IPS-NIHi7 (cell line): ENCODE results near the gene PIEZO2.
A peak's percentile ranks its signal among the peaks of the same experiment; 100 is the strongest.
"Not testable (repeated sequence)": the region's sequence is repeated elsewhere in the genome, so short reads cannot be mapped to it uniquely, and the experiment has no call there.

Experiments used
- DNase-seq: peaks from one replicate; pipeline ENCODE4 v3.0.0; 2012; ENCODE audit warnings: mixed read lengths; ENCODE audit errors: extremely low spot score

The PIEZO2 gene

DNA sequence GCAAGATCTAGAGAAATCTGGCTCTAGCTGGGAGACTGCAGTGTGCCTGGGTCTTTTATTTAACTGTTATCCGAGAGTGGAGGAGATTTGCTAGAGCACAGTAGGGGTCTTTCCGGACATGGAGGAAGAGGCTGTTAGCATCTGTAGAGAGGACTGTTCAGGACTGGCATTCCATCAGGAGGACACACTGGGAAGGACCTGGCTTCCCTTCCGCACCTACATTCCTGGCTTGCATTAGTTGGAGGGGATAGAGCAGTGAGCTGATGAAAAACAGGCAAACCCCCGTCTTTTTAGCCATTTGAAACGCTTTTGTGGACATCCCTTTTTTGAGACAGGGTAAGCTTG is 874 bp upstream of the PIEZO2 start:
- peak; percentile 57 for DNase-seq

DNA sequence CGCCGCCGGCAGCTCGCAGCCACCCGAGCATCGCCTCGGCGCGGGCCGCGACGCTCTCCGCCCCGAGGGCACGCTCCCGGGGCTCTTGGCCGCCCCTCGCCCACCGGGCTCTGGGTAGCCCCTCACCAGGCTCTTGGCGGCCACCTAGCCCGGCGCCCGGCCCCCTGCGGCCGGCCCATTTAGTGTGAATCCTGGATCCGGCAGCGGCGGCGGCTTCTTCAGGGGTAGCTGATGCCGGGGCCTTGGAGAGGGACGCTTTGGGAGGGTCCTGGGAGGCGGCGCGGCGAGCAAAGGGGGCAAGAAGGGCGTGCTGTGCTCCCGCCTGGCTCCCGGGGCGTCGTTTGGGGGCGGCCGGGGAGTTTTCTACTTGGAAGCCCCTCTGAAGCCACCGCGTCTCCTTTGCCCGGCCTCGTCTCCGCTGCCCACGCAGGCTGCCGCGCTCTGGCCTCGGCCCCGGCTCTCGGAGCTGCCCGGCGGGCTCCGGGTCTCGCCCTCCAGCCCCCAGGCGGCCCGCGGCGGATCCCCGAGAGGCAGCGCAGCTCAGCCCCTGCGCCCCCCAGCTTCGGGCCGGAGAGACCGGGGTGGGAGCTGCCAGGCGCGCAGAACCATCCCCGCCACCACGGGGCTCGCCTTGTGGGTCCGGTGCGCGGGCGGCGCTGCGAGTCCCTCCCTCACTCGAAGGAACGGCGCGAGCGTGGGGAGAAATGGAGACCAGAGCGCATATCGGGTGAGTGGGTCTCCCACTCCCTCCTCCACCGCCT is 509 bp downstream of the PIEZO2 start:
- DNase-seq = peak; percentile 19

DNA sequence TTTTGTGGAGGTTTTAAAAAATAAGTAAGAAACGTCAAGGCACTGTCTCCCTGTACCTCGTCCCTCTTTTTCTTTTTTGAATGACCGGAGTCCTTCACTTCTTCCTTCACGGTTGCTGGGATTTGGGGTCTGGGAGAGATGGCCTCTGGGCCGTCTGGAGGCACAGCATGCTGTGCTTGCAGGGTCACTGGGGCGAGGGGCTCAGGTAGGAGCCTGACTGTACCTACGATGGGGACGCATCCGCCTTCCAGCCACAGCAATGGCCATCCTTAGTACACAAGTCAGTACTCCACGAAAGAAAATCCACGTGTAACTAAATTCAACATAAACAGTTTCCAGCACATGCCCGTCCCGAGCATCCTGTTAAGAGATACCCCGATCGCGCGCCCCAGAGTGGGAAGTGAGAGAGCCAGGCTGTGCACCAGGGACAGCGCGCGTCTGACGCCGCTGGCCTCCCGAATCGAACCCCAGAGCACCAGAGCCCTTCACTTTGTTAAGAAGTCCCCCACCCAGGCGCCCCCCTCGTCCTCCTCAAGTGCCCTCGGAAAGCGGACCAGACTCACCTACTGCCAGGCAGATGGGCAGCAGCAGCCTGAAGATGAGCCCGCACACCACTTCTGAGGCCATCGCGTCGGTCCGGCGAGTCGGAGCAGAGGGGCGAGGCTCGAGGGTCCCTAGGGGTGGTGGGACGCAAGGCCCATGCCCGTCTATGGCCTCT is 1.2 kb downstream of the PIEZO2 start:
- no peak for DNase-seq

DNA sequence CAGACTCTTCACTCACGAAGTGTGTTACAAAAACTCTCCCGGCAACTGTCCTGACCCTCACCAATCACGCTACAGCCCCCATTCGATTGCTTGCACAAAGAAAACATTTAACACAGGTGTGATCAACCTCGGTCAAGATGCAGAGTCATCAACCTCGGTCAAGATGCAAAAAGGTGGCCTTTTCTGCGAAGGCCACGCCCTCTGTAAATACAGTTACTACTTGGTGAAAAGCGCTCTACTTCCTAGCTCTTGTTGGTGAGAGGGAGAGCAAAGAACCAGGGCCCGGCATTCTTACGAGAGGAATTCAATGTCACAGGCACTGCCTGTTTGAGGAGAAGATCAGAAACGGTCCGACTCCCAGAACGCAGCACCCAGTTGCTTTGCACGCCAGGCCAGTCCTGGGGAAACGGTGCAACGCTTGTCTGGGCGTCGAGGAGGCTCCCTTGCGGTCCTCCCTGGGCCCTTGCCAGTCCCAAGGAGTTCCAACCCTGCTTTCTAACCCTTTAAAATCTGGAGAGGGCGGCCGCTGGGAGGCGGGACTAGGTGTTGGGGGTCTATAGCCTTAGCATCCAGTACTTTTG is 1.9 kb downstream of the PIEZO2 start:
- DNase-seq = peak; percentile 27

DNA sequence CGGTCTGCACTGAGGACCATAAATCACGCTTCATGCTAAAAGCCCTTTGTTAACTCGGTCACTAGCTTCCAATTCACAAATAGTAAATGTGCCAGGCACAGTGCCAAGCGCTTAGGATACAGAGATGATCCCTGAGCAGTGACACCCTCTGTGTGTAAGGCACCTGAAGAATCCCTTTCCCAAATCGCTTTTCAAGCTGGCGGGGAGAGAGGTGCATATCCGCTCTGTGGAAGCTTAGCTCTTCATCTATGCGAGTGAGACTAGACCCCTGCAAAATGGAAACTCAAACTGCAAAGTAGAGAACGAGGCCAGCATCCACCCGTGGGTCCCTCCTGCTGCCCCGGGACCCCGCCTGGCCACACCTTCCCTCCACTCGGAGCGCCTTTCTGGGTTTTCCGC is 2.4 kb downstream of the PIEZO2 start:
- no peak for DNase-seq

DNA sequence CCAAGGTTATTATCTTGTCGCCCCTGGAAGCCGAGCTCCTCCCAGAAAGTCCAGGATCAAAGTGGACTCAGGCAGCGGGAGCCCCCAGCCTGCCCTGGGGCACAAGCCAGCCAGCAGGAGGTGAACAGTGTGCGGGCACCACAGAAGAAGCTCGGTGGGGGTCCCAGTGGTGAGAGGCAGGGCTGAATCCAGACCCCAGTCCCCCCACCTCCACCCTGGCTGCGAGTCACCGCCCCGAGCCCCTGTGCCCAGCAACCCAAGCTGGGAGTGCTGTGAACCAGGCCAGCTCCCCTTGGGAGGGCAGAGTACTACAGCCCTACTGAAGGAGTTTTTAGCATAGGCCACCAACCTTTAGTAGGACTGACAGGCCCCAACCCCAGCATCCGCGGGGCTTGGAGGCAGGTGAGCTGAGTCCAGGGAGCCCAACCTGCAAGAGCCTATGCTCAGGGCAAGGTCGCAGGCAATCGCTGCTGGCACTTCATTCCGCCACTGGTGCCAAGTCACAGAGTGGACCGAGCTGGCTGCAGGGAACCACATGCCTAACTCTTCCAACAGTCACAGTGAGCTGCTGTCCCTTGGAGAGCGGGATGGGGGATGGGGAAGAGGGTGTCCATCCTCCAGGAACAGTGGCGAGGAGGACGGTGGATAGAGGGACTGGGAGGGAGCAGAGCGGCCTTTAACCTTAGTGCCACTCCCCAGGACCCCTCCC is 3.0 kb downstream of the PIEZO2 start:
- DNase-seq = peak; percentile 32

DNA sequence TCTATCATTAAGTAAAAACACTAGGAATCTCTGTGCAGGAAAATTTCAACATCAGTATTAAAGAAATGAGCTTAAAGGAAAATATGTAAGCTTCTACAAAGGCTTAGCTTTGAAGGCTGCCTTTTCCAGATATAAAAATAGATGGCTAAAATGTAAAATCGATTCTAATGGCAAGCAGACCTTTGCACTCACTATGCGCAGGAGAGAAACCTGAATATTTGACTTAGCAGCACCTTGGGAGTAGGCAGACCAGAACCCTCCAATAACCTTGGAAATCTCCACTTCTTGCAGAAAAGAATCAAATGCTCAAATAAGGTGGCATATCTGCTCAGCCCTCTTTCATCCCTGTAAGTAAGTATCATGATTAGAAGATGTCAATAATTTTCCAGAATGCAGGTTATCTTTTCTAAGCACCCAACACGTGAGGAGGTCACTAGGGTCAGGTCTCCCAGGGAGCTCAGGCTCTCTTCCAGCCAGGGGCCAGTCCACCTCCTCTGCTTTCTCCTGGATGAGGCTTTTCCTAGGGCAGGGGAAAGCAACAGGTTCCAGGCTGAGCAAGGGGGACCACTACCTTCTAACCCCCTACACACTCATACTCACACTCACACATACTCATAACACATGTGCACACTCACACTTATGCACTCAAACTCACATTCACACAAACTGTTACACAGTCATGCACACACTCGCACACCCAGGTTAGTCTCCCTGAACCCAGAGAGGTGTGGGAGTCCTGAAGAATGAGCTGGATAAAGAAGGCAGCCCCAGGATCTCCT is 3.8 kb downstream of the PIEZO2 start:
- no peak for DNase-seq

DNA sequence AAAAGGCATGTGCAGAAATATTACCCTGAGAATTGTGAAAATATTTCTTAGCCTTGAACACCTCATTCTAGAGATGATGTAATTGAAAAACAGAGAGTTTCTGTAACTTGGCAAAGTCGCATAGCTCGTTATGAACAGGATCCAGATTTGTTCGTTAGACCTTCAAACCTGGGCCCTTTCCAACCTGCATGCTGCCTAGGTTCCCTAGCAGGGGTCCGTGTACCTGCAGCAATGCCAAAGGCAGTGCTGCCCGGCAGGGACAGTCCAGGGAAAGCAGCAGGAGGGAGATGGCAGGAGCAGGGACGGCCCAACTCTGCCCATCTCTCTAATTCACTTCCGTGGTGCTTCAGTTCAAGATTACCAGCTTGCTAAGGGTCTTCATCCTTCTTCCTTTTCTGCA is 12.0 kb downstream of the PIEZO2 start:
- no peak for DNase-seq

DNA sequence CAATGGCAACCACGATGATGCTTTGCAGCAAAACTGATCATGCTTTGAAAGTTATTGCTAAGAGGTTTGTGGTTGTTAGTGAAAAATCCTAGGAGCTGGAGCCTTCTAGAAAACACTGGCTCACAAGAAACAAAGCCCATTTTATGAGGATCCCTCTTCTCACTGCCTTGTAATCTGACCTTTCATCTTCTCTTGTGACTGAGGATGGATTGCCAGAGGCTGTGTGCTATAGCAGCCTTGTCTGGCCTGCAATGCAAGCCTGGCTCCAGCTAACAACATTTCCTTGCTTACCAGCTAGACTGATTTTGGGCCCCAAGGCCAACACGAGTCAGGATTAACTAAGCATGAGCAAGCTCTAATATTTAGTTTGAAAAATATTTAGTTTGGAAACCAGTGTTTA is 13.1 kb downstream of the PIEZO2 start:
- no peak for DNase-seq

DNA sequence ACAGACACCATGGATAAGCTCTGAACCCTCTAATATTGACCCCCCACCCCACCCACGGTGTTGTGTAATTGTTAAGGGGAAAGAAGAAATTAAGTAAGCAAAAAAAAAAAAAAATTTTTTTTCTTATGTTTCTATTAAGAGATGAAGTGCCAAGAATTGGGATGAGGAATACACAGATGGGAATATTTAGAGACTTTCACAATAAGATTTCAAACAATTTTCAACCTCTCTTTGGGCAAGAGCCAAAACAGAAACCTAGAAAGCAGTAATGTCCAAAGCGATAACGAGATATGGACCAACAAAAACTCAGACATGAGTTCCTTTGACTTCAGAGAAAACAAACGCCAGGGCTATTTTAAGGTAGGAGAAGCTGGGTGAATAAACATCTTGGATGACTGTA is 14.4 kb downstream of the PIEZO2 start:
- no peak for DNase-seq

DNA sequence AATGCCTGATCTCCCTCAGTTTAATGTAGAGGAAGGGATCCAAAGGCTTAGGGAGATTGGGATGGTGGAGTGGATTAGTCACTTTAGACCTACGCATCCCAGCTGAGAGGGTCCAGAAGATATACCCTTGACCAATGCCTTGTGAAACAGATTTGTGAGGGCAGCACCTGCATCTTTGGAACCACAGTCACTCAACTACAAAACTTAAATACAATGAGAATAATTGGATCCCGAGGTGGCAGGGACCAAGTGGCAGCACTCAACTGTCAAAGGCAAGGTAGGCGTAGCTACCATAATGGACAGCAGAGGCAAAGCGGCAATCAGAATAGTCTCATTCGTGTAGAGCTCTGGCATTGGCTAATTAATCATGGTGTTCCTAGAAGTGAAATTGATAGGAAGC is 20.3 kb downstream of the PIEZO2 start:
- not testable (repeated sequence) for DNase-seq

DNA sequence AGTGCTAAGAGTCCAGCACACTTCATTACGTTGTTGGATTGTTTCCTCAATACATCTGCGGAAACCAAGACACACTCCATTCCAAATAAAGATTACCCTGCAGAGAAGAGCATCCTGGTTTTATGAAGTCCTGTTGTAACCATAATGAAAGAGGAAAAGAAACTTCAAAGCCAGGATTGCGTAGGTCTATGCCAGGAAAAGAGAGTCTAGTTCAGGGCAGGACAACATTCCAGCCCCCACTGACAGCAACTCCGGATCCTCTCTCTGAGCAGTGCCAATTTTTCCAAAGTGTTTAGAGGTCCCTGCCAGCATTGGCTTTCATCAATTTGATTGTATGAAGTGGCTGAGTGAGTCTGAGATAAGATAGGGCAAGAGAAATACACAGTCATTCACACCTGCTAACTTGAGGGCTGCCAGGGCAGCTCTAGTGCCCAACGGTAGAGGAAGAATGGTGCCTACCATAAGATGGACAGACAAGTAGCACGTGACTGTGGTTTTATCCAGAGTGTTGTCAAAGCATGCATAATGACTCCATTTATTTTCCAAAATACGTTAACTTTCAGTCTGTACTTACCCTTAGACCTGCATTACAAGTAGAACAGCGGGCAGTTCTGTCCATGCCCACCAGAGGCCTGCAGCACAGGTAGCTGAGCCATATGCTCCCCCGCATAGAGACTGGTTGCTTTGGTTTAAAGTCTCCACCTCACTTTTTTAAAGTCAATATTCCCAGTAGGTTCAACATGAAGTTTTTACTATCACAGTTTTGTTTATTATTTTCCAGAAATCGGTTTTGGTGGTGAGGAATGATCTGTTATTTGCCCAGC is 23.7 kb downstream of the PIEZO2 start:
- no peak for DNase-seq

DNA sequence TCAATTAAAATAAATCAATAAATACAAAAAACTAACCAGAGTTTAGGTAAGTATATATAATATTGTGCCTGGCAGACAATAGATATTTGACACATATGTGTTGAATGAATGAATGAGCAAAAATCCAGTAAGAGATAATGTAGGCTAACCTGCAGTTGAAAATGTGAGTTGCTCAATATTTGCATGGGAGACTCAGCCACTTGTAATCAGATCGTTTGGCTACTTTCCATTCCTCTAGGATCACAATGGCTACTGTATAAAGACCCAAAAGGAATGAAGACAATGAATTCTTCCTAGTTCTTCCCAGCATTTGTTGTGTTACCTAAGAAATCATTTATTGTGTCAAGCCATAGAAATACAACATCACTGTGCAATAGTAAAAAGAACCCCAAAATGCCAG is 25.3 kb downstream of the PIEZO2 start:
- no peak for DNase-seq

DNA sequence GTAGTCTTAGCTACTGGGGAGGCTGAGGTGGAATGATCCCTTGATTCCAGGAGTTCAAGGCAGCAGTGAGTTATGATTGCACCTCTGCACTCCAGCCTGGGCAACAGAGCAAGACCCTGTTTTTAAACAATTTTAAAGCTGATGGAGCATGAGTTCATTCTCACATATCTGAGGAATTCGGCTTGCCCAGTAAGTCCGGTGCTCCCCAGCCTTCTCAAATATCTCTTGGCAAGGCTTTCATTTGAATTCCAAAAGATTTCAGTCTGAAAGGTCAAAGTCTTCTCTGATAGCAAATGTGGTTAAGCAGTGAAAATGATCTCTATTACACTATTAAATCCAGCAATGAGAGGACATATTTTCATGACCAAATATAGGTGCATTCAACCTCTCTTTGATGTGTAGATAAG is 27.9 kb downstream of the PIEZO2 start:
- DNase-seq = no peak

DNA sequence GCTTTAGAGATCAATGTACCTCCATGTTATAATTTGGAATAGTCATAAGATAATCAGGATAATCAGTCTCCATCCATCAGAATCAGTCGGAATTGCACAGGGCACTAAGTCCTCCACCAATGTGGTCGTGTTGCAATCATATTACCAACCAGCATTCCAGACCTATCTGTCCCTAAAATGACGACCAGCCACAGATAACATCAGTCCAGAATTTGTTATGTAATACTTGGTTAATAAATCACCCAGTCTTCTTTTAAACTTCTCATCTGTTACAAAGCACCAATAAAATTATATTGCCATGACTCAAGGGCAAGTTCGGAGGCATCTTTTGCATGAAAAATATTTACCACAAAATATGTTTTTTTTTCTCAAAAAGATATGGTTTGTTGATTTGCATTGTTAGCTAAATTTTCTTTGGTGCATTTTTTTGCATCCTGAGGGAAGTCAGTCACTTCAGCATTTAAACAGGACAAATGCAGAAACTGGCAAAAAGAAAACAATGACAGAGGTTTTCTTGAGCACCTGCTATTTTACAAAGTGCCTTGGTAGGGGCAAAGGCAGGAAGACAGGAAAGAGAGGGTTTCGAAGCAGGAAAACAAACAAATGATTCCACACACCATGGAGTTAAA is 29.3 kb downstream of the PIEZO2 start:
- DNase-seq = no peak

DNA sequence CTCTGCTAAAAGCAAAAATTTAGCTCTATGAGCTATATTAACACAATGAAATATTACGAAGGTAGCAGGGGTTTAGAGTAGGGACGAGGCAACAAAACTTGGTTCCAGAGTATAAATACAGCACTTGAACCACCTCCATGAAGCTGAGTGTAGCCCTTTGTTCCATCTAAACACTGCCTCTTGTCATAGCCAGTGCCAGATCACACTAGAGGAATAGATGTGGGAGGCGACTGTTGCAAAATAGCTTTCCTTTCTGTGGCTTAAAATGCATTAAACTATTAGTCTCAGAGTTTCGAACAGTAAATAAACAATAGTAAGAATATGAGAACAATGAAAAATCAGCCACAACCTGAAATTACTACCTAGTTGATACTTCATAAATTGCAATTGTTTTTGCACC is 29.8 kb downstream of the PIEZO2 start:
- DNase-seq = no peak

DNA sequence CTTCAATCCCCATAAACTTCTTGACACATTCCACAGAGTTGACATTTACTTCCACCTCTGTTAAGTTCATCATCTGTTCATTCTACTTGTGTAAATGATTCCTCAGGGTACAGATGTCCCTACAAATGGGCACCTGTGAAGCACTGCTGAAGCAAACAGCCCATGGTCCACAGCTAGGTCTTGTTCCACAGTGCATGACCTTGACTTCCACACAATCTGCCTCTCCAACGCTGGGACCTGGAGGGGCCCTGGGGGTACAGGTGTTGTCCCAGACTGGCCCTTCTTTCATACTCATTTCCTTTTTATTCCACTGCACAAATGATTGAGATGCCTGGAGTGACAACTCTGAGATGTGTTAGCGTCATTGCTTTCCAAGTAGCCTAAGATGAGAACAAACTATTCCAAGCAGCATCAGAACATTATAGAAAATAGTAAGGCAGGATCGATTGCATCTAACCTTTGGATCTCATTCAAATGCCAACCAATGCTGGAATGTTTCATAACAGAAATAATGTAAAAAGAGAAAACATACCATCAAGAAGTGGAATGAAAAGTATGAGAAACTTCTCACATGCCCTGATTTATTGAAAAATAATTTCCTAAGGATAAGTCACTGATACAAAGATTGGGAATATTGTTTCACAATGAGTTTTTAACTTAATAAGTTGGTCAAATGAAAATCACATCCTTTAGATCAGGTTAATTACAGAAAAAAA is 31.2 kb downstream of the PIEZO2 start:
- DNase-seq = no peak

DNA sequence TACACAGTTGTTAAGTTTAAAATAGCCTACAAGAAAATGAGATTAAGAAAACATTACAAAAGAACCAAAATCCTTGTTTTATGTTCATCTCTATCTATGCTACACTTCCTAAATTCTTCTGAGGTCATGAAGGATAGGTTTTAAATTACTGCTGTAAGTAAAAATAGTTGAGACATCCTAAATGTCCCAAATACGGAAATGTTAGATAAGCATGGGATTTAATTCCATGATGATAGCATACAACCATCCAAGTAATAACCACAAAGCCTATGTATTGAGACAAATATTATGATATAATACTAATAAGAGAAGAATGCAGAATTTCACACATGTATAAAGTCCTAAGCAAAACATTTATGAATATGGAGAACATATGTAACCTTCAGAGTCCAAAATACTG is 34.1 kb downstream of the PIEZO2 start:
- no peak for DNase-seq

DNA sequence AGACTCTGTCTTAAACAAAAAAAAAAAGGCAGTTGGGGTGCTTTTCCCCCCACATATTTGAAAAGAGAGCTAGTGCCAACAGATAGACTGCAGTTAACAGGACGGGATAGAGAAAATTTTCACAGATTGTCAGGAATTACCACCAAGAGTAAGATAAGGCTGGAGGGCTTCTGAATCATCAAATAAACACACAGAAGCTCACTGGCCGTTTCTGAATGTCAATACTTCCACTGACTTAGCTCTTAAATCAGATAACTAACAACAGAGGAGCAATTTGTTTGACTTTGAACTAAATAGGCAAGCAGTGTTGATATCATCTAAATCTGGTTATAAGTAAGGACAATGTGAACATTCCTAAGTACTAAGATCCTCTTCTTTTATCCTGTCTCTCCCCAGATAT is 34.7 kb downstream of the PIEZO2 start:
- DNase-seq = no peak

DNA sequence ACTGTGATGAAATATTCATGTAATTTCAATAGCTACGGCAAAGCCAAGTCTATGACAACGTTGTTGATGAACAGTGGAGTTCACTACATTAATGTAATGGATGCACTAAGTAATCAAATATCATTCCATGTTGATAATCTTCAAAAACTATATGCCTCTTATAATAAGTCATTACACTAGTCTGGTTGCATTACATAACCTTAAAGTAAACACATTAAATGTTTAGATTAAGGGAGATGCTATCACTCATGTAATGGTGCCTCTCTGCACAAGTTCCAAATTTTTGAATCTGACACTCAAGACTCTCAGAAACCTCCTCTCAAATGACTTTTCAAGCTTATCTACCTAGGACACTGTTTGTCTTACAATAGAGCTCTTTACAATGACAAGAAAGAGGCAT is 35.4 kb downstream of the PIEZO2 start:
- no peak for DNase-seq
